C4-2B (cell line): ENCODE results near the gene POLG2.
"Not testable (repeated sequence)": the region's sequence is repeated elsewhere in the genome, so short reads cannot be mapped to it uniquely, and the experiment has no call there.

Source experiments
- H3K27ac ChIP-seq: fragments of 450-650 bp; 2 replicates; pipeline ENCODE4 v1.5.1; 2017
- CTCF ChIP-seq: fragments of 450-650 bp; conservative IDR thresholded peaks from 2 replicates; pipeline ENCODE4 v1.5.1; 2017; ENCODE audit warnings: mild to moderate bottlenecking
- ZFX ChIP-seq: fragments of 450-650 bp; IDR thresholded peaks from 2 replicates; pipeline ENCODE4 v1.6.1; 2017

Gene POLG2

GRCh38 chr17:64447526-64447925, 49.3 kb downstream of the POLG2 start:
- TF ChIP-seq CTCF (no peak), ZFX (no peak)
- H3K27ac ChIP-seq: no peak overlapping the region

GRCh38 chr17:64443086-64443760, 53.6 kb downstream of the POLG2 start:
- H3K27ac ChIP-seq: no peak overlapping the region

GRCh38 chr17:64442541-64442971, 54.3 kb downstream of the POLG2 start:
- H3K27ac ChIP-seq: no peak overlapping the region
- TF ChIP-seq ZFX: no peak
- no peak for TF ChIP-seq CTCF

More at GRCh38 chr17:64443086-64443760, 53.6 kb downstream of the POLG2 start:
- TF ChIP-seq ZFX: no peak
- no peak for TF ChIP-seq CTCF

GRCh38 chr17:64441772-64442540, 54.9 kb downstream of the POLG2 start:
- H3K27ac ChIP-seq: no peak overlapping the region
- TF ChIP-seq ZFX (no peak), CTCF (no peak)

GRCh38 chr17:64439956-64440355, 56.9 kb downstream of the POLG2 start:
- H3K27ac ChIP-seq: no peak overlapping the region
- TF ChIP-seq CTCF: no peak
- TF ChIP-seq ZFX: no peak

GRCh38 chr17:64439521-64439920, 57.3 kb downstream of the POLG2 start:
- not testable (repeated sequence) for H3K27ac ChIP-seq

- no peak overlapping the region for H3K27ac ChIP-seq
- no peak for TF ChIP-seq CTCF
- no peak for TF ChIP-seq ZFX
Observed at GRCh38 chr17:64437944-64438525, 58.8 kb downstream of the POLG2 start.
